Trophoblast cell (in vitro differentiated cells and primary cell): ENCODE measurements around the gene APCDD1.

Experiments
- DNase-seq, 2 donors: peaks; one replicate each; pipeline ENCODE4 v3.0.0-alpha.2; 2016
- H2AFZ ChIP-seq: 2 replicates; pipeline ENCODE4 v1.6.1; 2013; ENCODE audit warnings: low read length, moderate library complexity, mild to moderate bottlenecking; ENCODE audit not compliant: insufficient read depth, poor library complexity
- H2AK5ac ChIP-seq: 2 replicates; pipeline ENCODE4 v1.6.1; 2013; ENCODE audit warnings: mild to moderate bottlenecking, low read length
- H2BK120ac ChIP-seq: 2 replicates; pipeline ENCODE4 v1.6.1; 2013; ENCODE audit warnings: low read length, mild to moderate bottlenecking, moderate library complexity; ENCODE audit not compliant: insufficient read depth, poor library complexity
- H2BK12ac ChIP-seq: 2 replicates; pipeline ENCODE4 v1.6.1; 2013; ENCODE audit warnings: mild to moderate bottlenecking, low read length, moderate library complexity
- H2BK5ac ChIP-seq: 2 replicates; pipeline ENCODE4 v1.6.1; 2013; ENCODE audit warnings: low read length, low read depth, moderate library complexity, mild to moderate bottlenecking; ENCODE audit not compliant: poor library complexity
- H3K14ac ChIP-seq: 2 replicates; pipeline ENCODE4 v1.6.1; 2013; ENCODE audit warnings: mild to moderate bottlenecking, low read length
- H3K18ac ChIP-seq: 2 replicates; pipeline ENCODE4 v1.6.1; 2013; ENCODE audit warnings: mild to moderate bottlenecking, low read length
- H3K23ac ChIP-seq: 2 replicates; pipeline ENCODE4 v1.6.1; 2013; ENCODE audit warnings: low read length
- H3K27ac ChIP-seq: 2 replicates; pipeline ENCODE4 v1.5.1; 2013; ENCODE audit warnings: low read depth, mild to moderate bottlenecking, inconsistent platforms, low read length, moderate library complexity
- H3K27me3 ChIP-seq: 2 replicates; pipeline ENCODE4 v1.6.1; 2013; ENCODE audit warnings: inconsistent platforms, mild to moderate bottlenecking, low read length, moderate library complexity; ENCODE audit not compliant: insufficient read depth
- H3K36me3 ChIP-seq, 2 experiments: 1 replicate in 1 of 2; 2 replicates in 1 of 2; pipeline ENCODE4 v1.6.1; 2013; ENCODE audit warnings: low read length in 2 of 2, mild to moderate bottlenecking in 2 of 2, moderate library complexity in 1 of 2; ENCODE audit not compliant: insufficient read depth in 2 of 2, control insufficient read depth in 1 of 2
- H3K4ac ChIP-seq: 2 replicates; pipeline ENCODE4 v1.6.1; 2013; ENCODE audit warnings: low read depth, mild to moderate bottlenecking, low read length, moderate library complexity
- H3K4me1 ChIP-seq, 2 experiments: 1 replicate in 1 of 2; 2 replicates in 1 of 2; pipeline ENCODE4 v1.6.1; 2013; ENCODE audit warnings: low read length in 2 of 2, mild to moderate bottlenecking in 2 of 2, moderate library complexity in 1 of 2; ENCODE audit not compliant: insufficient read depth in 2 of 2, control insufficient read depth in 1 of 2
- H3K4me2 ChIP-seq: 2 replicates; pipeline ENCODE4 v1.6.1; 2013; ENCODE audit warnings: inconsistent platforms, mild to moderate bottlenecking, low read length, moderate library complexity
- H3K4me3 ChIP-seq: 2 replicates; pipeline ENCODE4 v1.5.1; 2013; ENCODE audit warnings: mild to moderate bottlenecking, low read depth, low read length, inconsistent platforms
- H3K79me1 ChIP-seq: one replicate; pipeline ENCODE4 v1.6.1; 2013; ENCODE audit warnings: low read length
- H3K79me2 ChIP-seq: 2 replicates; pipeline ENCODE4 v1.6.1; 2013; ENCODE audit warnings: low read length, mild to moderate bottlenecking; ENCODE audit not compliant: control insufficient read depth, insufficient read depth, poor library complexity
- H3K9ac ChIP-seq: 2 replicates; pipeline ENCODE4 v1.6.1; 2013; ENCODE audit warnings: mild to moderate bottlenecking, low read length
- H3K9me3 ChIP-seq: 2 replicates; pipeline ENCODE4 v1.6.1; 2013; ENCODE audit warnings: low read depth, mild to moderate bottlenecking, control low read depth, inconsistent platforms, low read length; ENCODE audit not compliant: insufficient read depth
- H4K12ac ChIP-seq: 2 replicates; pipeline ENCODE4 v1.6.1; 2013; ENCODE audit warnings: low read depth, mild to moderate bottlenecking, low read length, moderate library complexity
- H4K8ac ChIP-seq: 2 replicates; pipeline ENCODE4 v1.6.1; 2013; ENCODE audit warnings: low read depth, mild to moderate bottlenecking, low read length, moderate library complexity
- H4K91ac ChIP-seq: one replicate; pipeline ENCODE4 v1.6.1; 2013; ENCODE audit warnings: low read depth, mild to moderate bottlenecking, low read length, moderate library complexity
- WGBS: extraction: QIAGEN DNeasy Blood & Tissue Kit; methylation state at CpG from one replicate; pipeline ENCODE4 v1.1.7; 2013; ENCODE audit warnings: missing lambda C conversion rate; ENCODE audit not compliant: insufficient read length, insufficient coverage; ENCODE audit errors: extremely low coverage; 5-methylcytosine and 5-hydroxymethylcytosine counted together

APCDD1 gene

DNA sequence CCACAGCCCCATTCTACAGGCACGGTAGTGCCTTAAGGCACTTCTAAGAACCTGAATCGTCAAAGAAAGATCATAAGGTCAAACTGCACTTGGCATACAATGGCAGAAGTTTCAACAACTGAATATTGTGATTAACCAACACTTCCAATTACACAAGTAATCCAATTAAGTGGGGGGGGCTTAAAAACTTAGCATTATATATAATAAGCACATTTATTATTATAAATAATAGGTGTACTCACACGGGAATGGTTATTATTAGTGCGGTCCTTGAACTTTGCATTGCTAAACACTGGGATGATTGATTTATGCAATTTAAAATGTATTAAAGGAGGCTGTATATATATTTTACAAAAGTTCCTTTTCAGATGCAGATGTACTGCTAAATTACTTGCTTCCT lies 7.6 kb downstream of the APCDD1 start:
- Histone ChIP-seq H3K9ac (no peak overlapping the region), H3K79me1 (no peaks in the 10 kb centered on the region), H2BK120ac (no peak overlapping the region), H3K14ac (no peak overlapping the region), H2BK12ac (no peak overlapping the region), H3K4ac (no peak overlapping the region), H3K4me3 (no peak overlapping the region), H3K23ac (no peak overlapping the region), H3K79me2 (no peaks in the 10 kb centered on the region), H4K12ac (no peak overlapping the region), H2AFZ (no peak overlapping the region), H3K9me3 (no peaks in the 10 kb centered on the region), H4K91ac (no peak overlapping the region), H2BK5ac (no peak overlapping the region), H3K36me3 (no peaks in the 10 kb centered on the region), H2AK5ac (no peak overlapping the region), H3K27me3 (no peaks in the 10 kb centered on the region), H3K27ac (no peak overlapping the region), H3K18ac (no peak overlapping the region), H3K4me1 (no peaks in the 10 kb centered on the region), H3K4me2 (no peak overlapping the region), H4K8ac (no peak overlapping the region)
- no CpG with 5 or more reads among the region's 4 CpGs for WGBS
- DNase-seq, result no peak

DNA sequence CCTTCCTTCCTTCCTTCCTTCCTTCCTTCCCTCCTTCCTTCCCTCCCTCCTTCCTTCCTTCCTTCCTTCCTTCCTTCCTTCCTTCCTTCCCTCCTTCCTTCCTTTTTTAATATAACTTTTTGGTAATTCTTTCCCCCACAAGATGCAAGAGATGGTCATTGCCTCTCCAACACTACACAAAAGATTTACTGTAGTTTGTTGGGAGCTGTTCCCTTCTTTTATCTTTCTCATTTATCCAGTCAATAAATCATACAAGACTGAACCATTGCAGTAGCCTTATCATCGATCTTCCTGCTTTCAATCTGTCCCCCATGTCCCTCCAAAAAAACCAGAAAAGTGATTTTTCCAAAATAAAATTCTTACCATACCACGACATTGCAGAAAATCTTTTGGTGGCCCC lies 8.2 kb downstream of the APCDD1 start:
- peaks cover under 1% of the 10 kb centered on the region for H3K9me3 ChIP-seq
- no peak overlapping the region for H3K9ac ChIP-seq
- no peak overlapping the region for H3K14ac ChIP-seq
- no peak overlapping the region for H3K4me3 ChIP-seq
- no peak overlapping the region for H3K18ac ChIP-seq
- no peak for DNase-seq
- H4K8ac ChIP-seq, result no peak overlapping the region
- WGBS, result no CpG with 5 or more reads among the region's 2 CpGs
- H2AFZ ChIP-seq, result no peak overlapping the region
- no peaks in the 10 kb centered on the region for H3K27me3 ChIP-seq
- H3K27ac ChIP-seq, result no peak overlapping the region
- H2BK5ac ChIP-seq, result no peak overlapping the region
- H3K79me2 ChIP-seq, result no peaks in the 10 kb centered on the region
- no peaks in the 10 kb centered on the region for H3K4me1 ChIP-seq
- no peaks in the 10 kb centered on the region for H3K36me3 ChIP-seq
- H3K23ac ChIP-seq, result no peak overlapping the region
- no peaks in the 10 kb centered on the region for H3K79me1 ChIP-seq
- no peak overlapping the region for H3K4me2 ChIP-seq
- H3K4ac ChIP-seq, result no peak overlapping the region
- no peak overlapping the region for H4K91ac ChIP-seq
- H2BK120ac ChIP-seq, result no peak overlapping the region
- H2BK12ac ChIP-seq, result no peak overlapping the region
- H2AK5ac ChIP-seq, result no peak overlapping the region
- no peak overlapping the region for H4K12ac ChIP-seq

DNA sequence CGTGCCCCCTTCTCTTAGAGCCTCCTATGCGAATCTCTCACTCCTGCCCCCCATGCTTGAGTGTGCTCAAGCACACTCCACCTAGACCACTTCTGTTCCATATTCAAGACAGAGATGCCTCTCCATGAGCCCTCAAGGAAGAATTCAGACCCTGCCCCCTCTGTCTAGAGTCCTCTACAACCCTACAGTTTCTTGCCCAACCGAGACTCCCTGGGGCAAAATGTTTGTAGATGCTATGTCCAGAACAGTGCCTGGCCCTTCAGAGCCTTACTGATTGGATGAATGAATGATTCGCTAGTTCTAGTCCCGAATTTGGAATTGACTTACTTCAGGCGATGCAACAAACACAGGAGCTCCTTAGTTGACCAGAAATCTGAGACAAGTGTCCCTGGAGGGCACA lies 8.7 kb downstream of the APCDD1 start:
- Histone ChIP-seq H3K14ac (no peak overlapping the region), H2BK5ac (no peak overlapping the region), H3K79me2 (no peaks in the 10 kb centered on the region), H2BK12ac (no peak overlapping the region), H3K36me3 (no peaks in the 10 kb centered on the region), H3K4me3 (no peak overlapping the region), H3K9me3 (peaks cover 3% of the 10 kb centered on the region), H3K27ac (no peak overlapping the region), H4K8ac (no peak overlapping the region), H3K4ac (no peak overlapping the region), H4K91ac (no peak overlapping the region), H3K4me1 (no peaks in the 10 kb centered on the region), H3K4me2 (no peak overlapping the region), H3K27me3 (no peaks in the 10 kb centered on the region), H2AK5ac (no peak overlapping the region), H3K18ac (no peak overlapping the region), H3K9ac (no peak overlapping the region), H2AFZ (no peak overlapping the region), H3K79me1 (no peaks in the 10 kb centered on the region), H3K23ac (no peak overlapping the region), H4K12ac (no peak overlapping the region), H2BK120ac (no peak overlapping the region)
- WGBS, result no CpG with 5 or more reads among the region's 6 CpGs
- DNase-seq, result peak in 1 of 2 donors; percentile 57

DNA sequence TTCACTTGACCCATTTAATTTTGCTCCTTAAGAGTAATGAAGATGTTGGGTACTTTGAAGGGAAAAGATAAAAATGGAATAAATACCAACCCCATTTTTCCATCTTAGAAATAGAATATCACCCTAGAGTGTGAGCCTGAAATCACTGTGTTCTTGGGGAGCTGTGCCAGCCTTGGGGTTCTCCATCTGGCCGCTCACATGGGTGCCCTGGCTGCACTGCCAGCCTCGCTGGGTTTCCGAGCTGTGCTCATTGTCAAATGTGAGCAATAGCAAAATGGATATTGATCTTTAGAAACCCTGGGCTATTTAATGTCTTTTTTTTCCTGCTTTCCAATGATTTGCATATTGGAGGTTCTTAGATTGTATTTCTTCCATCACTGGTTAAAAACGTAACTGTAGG lies 9.3 kb downstream of the APCDD1 start:
- Histone ChIP-seq H4K91ac (no peak overlapping the region), H3K27me3 (no peaks in the 10 kb centered on the region), H2BK120ac (no peak overlapping the region), H3K4me2 (no peak overlapping the region), H4K8ac (no peak overlapping the region), H3K9me3 (peaks cover 3% of the 10 kb centered on the region), H2AFZ (no peak overlapping the region), H3K79me2 (no peaks in the 10 kb centered on the region), H3K18ac (no peak overlapping the region), H3K27ac (no peak overlapping the region), H3K79me1 (no peaks in the 10 kb centered on the region), H3K14ac (no peak overlapping the region), H3K23ac (no peak overlapping the region), H3K4me1 (no peaks in the 10 kb centered on the region), H2BK12ac (no peak overlapping the region), H2BK5ac (no peak overlapping the region), H3K4ac (no peak overlapping the region), H4K12ac (no peak overlapping the region), H3K9ac (no peak overlapping the region), H2AK5ac (no peak overlapping the region), H3K4me3 (no peak overlapping the region), H3K36me3 (no peaks in the 10 kb centered on the region)
- DNase-seq, result no peak
- no CpG with 5 or more reads among the region's 4 CpGs for WGBS
